HepG2 (cell line): ENCODE data around the gene BTG4.

ENCODE experiments used
- ARNT ChIP-seq: fragments of 450-650 bp; IDR thresholded peaks from 2 replicates; pipeline ENCODE4 v1.6.1; 2017
- ATM ChIP-seq: fragments of 450-650 bp; IDR thresholded peaks from 2 replicates; pipeline ENCODE4 v1.7.1; 2017; ENCODE audit warnings: mild to moderate bottlenecking, borderline replicate concordance
- CTCF ChIP-seq: sonication (generic); formaldehyde crosslinking; IDR thresholded peaks from 2 replicates; pipeline ENCODE4 v1.5.0; 2020; ENCODE audit warnings: mild to moderate bottlenecking, missing genetic modification reagents, moderate library complexity
- EP300 ChIP-seq, 3 experiments: sonication (generic) in 1 of 3; formaldehyde crosslinking in 1 of 3; IDR thresholded peaks; 2 replicates each; pipeline versions ENCODE4 v1.5.1 to v1.6.1; 2011 to 2020; ENCODE audit warnings: low read depth in 2 of 3, low read length in 2 of 3, borderline replicate concordance in 1 of 3, improper control_type of control experiment in 1 of 3, mild to moderate bottlenecking in 1 of 3, missing genetic modification reagents in 1 of 3, moderate library complexity in 1 of 3
- HDAC2 ChIP-seq: sonication (generic); formaldehyde crosslinking; IDR thresholded peaks from 2 replicates; pipeline ENCODE4 v1.4.0; 2020; ENCODE audit warnings: missing genetic modification reagents
- HDAC6 ChIP-seq: fragments of 200-600 bp; sonication (generic); IDR thresholded peaks from 2 replicates; pipeline ENCODE4 v1.7.0; 2017; ENCODE audit warnings: mild to moderate bottlenecking, antibody characterized with exemption, low read length, low read depth
- HNRNPL ChIP-seq: fragments of 200-400 bp; formaldehyde crosslinking; IDR thresholded peaks from 2 replicates; pipeline ENCODE4 v1.6.1; 2017; ENCODE audit warnings: mild to moderate bottlenecking, low read depth, low read length
- MEF2D ChIP-seq: sonication (generic); formaldehyde crosslinking; IDR thresholded peaks from 2 replicates; pipeline ENCODE4 v1.5.1; 2020; ENCODE audit warnings: mild to moderate bottlenecking, missing genetic modification reagents
- PRMT3 ChIP-seq: sonication (generic); formaldehyde crosslinking; IDR thresholded peaks from 2 replicates; pipeline ENCODE4 v1.8.1; 2022; ENCODE audit warnings: low read depth, mild to moderate bottlenecking, moderate library complexity, missing genetic modification reagents, borderline replicate concordance
- RXRA ChIP-seq: sonication (generic); formaldehyde crosslinking; IDR thresholded peaks from 2 replicates; pipeline ENCODE4 v1.5.1; 2020; ENCODE audit warnings: missing genetic modification reagents

- TF ChIP-seq EP300 (IDR thresholded peaks at IDR 0.05; ENCODE audit: low read depth in 2 of 2, low read length in 2 of 2) (no peak), EP300 (CRISPR knock-in tag; IDR thresholded peaks at IDR 0.05; ENCODE audit: borderline replicate concordance) (no peak), MEF2D (CRISPR knock-in tag) (no peak), CTCF (CRISPR knock-in tag) (no peak), HNRNPL (no peak), PRMT3 (CRISPR knock-in tag) (no peak), HDAC6 (no peak), RXRA (CRISPR knock-in tag) (no peak), ARNT (no peak), ATM (no peak), HDAC2 (CRISPR knock-in tag) (no peak)
Measured at GRCh38 chr11:111531687-111532364, 19.6 kb upstream of the BTG4 start.
